Brain microvascular endothelial cell (primary cell): ENCODE data around the gene AP3S2.
"Not testable (repeated sequence)": the region's sequence is repeated elsewhere in the genome, so short reads cannot be mapped to it uniquely, and the experiment has no call there.

Experiments
- DNase-seq: peaks from one replicate; pipeline ENCODE4 v3.0.0-alpha.2; 2020
- H3K27ac ChIP-seq: fragments of 250-450 bp; sonication (Bioruptor Pico); 2 replicates; pipeline ENCODE4 v1.5.1; 2020; ENCODE audit warnings: mild to moderate bottlenecking, moderate library complexity
- H3K27me3 ChIP-seq: fragments of 250-450 bp; sonication (Bioruptor Pico); replicated peaks from 2 replicates; pipeline ENCODE4 v1.5.1; 2020; ENCODE audit warnings: mild to moderate bottlenecking
- H3K36me3 ChIP-seq: fragments of 250-450 bp; sonication (Bioruptor Pico); replicated peaks from 2 replicates; pipeline ENCODE4 v1.5.1; 2020; ENCODE audit warnings: mild to moderate bottlenecking
- H3K4me3 ChIP-seq: 2 replicates; pipeline ENCODE4 v1.5.1; 2011; ENCODE audit warnings: low read depth, mild to moderate bottlenecking, control low read depth, low read length, moderate library complexity
- in situ Hi-C: cut with HindIII; loops from 2 replicates; pipeline ENCODE4 v1.10.0; 2017; ENCODE audit warnings: low sequenced_read_pairs, low pct_ligation_motif_present
- TF ChIP-seq, protein P1 (sequence below): IDR thresholded peaks from 2 replicates; pipeline ENCODE4 v1.5.1; 2011; ENCODE audit warnings: low read depth, mild to moderate bottlenecking, moderate library complexity, low read length, control low read depth, inconsistent platforms; ENCODE audit errors: missing control alignments

AP3S2 gene

DNA sequence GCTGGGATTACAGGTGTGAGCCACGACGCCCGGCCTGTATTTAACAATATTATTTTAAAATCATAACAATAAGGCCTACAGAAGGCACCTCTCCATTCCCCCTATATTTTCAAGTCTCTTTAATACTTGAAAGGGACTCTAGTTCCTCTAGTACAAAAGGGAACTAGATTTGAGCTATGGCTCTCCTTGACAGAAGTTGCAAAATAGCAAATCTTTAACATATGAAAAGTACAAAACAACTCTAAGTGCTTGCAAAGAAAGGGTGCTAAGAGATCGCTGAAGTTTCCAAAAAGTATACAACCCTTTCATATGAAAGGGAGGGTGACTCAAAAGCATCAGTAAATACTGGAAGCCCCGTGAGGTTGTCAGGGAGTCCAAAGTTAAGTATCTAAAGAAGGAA lies 23.8 kb downstream of the AP3S2 start:
- no peak for DNase-seq
- H3K4me3 ChIP-seq = no peak overlapping the region
- H3K27me3 ChIP-seq = no peaks in the 10 kb centered on the region
- H3K27ac ChIP-seq = no peak overlapping the region
- TF ChIP-seq, protein P1, sequence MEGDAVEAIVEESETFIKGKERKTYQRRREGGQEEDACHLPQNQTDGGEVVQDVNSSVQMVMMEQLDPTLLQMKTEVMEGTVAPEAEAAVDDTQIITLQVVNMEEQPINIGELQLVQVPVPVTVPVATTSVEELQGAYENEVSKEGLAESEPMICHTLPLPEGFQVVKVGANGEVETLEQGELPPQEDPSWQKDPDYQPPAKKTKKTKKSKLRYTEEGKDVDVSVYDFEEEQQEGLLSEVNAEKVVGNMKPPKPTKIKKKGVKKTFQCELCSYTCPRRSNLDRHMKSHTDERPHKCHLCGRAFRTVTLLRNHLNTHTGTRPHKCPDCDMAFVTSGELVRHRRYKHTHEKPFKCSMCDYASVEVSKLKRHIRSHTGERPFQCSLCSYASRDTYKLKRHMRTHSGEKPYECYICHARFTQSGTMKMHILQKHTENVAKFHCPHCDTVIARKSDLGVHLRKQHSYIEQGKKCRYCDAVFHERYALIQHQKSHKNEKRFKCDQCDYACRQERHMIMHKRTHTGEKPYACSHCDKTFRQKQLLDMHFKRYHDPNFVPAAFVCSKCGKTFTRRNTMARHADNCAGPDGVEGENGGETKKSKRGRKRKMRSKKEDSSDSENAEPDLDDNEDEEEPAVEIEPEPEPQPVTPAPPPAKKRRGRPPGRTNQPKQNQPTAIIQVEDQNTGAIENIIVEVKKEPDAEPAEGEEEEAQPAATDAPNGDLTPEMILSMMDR = no peak
- in situ Hi-C loops = no loop called here
- H3K36me3 ChIP-seq = peaks cover 12% of the 10 kb centered on the region

DNA sequence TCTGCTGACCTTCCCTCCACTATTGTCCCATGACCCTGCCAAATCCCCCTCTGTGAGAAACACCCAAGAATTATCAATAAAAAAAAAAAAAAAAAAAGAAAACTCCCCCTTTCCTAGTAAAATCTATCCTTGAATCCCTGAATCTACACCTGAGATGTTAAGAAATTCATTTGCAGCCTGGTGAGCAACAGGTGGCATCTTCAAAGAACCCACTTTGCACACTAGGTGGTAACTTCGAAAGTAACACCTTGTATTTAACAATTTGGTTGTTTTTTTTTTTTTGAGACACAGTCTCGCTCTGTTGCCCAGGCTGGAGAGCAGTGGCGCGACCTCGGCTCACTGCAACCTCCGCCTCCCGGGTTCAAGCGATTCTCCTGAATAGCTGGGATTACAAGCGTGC lies 24.3 kb downstream of the AP3S2 start:
- H3K27ac ChIP-seq, H3K4me3 ChIP-seq, DNase-seq, H3K27me3 ChIP-seq, in situ Hi-C loops: not testable (repeated sequence)
- H3K36me3 ChIP-seq = peaks cover 12% of the 10 kb centered on the region

DNA sequence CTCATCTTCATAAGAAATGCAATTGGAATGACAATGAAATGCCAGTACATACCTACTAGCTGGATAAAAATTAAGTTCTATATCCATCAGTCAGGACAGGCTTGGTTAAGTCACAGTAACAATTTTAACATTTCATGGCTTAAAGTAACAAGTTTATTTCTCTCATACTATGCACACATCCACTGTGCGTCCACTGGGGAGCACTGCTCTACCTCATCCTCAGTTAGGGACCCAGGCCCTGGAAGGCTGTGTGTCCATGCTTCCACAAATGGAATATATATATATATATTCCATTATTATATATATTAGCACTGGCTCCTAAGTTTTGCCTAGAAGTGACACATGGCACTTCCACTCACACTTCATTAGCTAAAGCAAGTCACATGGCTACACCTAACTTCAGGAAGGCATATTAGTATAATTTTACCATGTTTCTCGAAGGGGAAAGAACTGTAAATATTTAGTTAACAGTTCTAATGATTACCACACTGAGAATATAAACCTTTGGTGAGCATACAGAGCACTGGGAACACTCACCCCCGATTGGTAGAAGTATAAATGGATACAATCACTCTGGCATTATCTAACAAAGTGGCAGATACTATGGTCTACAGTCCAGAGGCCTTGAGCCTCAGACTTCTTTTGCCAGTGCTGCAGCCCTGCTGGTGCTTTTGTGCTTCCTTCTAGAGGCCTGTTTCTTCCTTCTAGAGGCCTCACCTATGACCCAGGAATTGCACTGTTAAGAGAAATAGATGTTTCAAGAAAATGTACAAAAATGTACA lies 28.6 kb downstream of the AP3S2 start:
- Histone ChIP-seq H3K27ac (no peak overlapping the region), H3K36me3 (peaks cover 18% of the 10 kb centered on the region), H3K27me3 (no peaks in the 10 kb centered on the region), H3K4me3 (no peak overlapping the region)
- DNase-seq = no peak
- TF ChIP-seq, protein P1 = peak; percentile 28
- in situ Hi-C loops = no loop called here

DNA sequence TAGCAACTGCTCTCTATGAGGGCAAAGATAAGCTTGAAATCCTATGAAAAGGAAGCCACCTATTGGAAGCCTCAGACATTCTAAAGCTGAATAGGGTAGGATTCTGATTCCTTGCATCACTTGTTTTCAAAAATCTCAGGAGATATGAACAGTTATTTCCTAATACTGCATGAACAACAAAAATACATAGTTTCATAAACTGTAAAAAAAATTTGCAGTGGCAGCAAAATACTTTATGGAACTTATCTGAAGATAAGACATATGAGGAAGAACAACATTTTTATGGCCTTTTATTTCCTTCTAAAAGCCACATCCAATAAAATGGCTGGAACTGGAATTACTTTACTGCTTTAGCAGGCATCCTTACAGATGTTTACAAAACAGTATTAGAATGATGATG lies 29.9 kb downstream of the AP3S2 start:
- in situ Hi-C loops = no loop called here
- TF ChIP-seq, protein P1 = no peak
- Histone ChIP-seq H3K27me3 (no peaks in the 10 kb centered on the region), H3K36me3 (peaks cover 17% of the 10 kb centered on the region), H3K4me3 (no peak overlapping the region), H3K27ac (no peak overlapping the region)
- no peak for DNase-seq

DNA sequence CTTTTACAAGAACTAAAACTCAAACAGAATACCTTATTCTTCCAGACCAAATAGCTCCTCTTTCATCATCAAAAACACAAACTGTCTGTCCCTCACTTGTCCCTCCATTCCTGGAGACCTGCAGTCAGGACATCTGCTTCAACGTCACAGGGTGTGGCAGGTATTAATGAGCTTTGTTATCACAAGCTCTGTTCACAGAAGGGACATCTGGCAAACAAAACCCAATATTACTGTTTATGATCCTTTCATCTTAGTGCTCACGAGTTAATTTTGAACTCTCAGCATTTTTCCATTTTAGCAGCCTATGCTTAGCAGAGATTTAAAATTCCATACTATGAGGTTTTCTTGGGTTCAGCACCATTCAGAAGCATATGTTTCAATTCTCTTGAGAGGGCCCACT lies 32.9 kb downstream of the AP3S2 start:
- Histone ChIP-seq H3K27ac (no peak overlapping the region), H3K27me3 (no peaks in the 10 kb centered on the region), H3K4me3 (no peak overlapping the region), H3K36me3 (peaks cover 17% of the 10 kb centered on the region)
- in situ Hi-C loops = no loop called here
- TF ChIP-seq, protein P1 = no peak
- DNase-seq = no peak

DNA sequence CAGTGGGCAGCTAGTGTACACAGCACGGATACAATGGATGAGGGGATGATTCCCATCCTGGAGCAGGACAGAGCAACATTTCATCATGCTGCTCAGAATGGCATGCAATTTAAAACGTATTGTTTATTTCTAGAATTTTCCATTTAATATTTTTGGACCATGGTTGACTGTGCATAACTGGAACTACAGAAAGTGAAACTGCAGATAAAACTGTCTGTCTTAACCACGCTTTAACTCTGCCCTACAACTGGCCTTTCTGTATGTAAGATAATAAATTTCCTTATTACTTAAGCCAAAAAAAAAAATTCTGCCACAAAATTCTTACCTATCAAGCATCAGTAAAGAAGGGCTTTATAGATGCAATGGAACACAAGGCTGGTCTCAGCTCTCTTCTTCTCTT lies 33.4 kb downstream of the AP3S2 start:
- Histone ChIP-seq H3K4me3 (no peak overlapping the region), H3K27ac (no peak overlapping the region), H3K27me3 (no peaks in the 10 kb centered on the region), H3K36me3 (peaks cover 17% of the 10 kb centered on the region)
- in situ Hi-C loops = no loop called here
- TF ChIP-seq, protein P1 = no peak
- DNase-seq = no peak
